Omental fat pad (tissue), 4 donors: ENCODE measurements around the gene TOX2. TPM values are rescaled to one million over a fixed set of nuclear protein-coding genes. Genes with fewer than 3 reads are reported as not detected.

Source experiments
- ATAC-seq: fragments of 150-250 bp; one replicate; pipeline ENCODE4 v1.9.1; 2016; ENCODE audit warnings: mild to moderate bottlenecking, moderate library complexity; ENCODE audit not compliant: low FRiP score
- DNase-seq: peaks from one replicate; pipeline ENCODE4 v3.0.0-alpha.2; 2019; ENCODE audit warnings: low spot score
- CTCF ChIP-seq, 3 donors: fragments of 450-650 bp; IDR thresholded peaks; one replicate each; pipeline ENCODE4 v1.5.1; 2016 to 2017; ENCODE audit warnings: antibody characterized with exemption in 3 of 3, mild to moderate bottlenecking in 3 of 3, moderate library complexity in 2 of 3
- total RNA-seq, 4 donors: library from RNA; depleted of rRNA; stranded (reverse); fragments of >200 nt; gene quantifications; one replicate each; pipeline ENCODE4 v1.1.0, GENCODE V29; 2016

TOX2 gene
- total RNA-seq, 4 donors from 2014 or later, result 0.44 to 7.1 (median 1.0) TPM

- ATAC-seq (no peak), DNase-seq (no peak)
- no peak for TF ChIP-seq CTCF (IDR thresholded peaks at IDR 0.05)
Observed at GRCh38 chr20:44031001-44031574, 116.4 kb downstream of the TOX2 start.

- no peak for TF ChIP-seq CTCF (IDR thresholded peaks at IDR 0.05)
- no peak for DNase-seq
- ATAC-seq, result no peak
Observed at GRCh38 chr20:44031781-44032582, 117.3 kb downstream of the TOX2 start.

GRCh38 chr20:44032583-44033331 lies 118.1 kb downstream of the TOX2 start:
- ATAC-seq (no peak), DNase-seq (no peak)
- TF ChIP-seq CTCF (IDR thresholded peaks at IDR 0.05), result no peak

GRCh38 chr20:44033344-44033743 lies 118.7 kb downstream of the TOX2 start:
- TF ChIP-seq CTCF (IDR thresholded peaks at IDR 0.05), result no peak
- no peak for ATAC-seq
- DNase-seq, result no peak

- TF ChIP-seq CTCF (IDR thresholded peaks at IDR 0.05), result no peak
- DNase-seq (no peak), ATAC-seq (no peak)
Observed at GRCh38 chr20:44033873-44034272, 119.2 kb downstream of the TOX2 start.

- no peak for DNase-seq
- TF ChIP-seq CTCF (IDR thresholded peaks at IDR 0.05), result no peak
- no peak for ATAC-seq
Observed at GRCh38 chr20:44034451-44034850, 119.8 kb downstream of the TOX2 start.
